ENCODE data around the gene ARHGEF6. TPM values are rescaled to one million over a fixed set of nuclear protein-coding genes. Genes with fewer than 3 reads are reported as not detected.

Gene ARHGEF6
- total and polyA plus RNA-seq, 2 experiments from 2014 or later = 4.3 to 7.7 TPM

GRCh38 chrX:136684120-136684519 lies 96.6 kb downstream of the ARHGEF6 start:
- H3K4me3 ChIP-seq = no peak overlapping the region
- H3K9me3 ChIP-seq (ENCODE audit: low read depth) = no peaks in the 10 kb centered on the region
- H3K9me2 ChIP-seq (ENCODE audit: insufficient read depth) = no peaks in the 10 kb centered on the region
- no peak overlapping the region for H2AFZ ChIP-seq
- H3F3A ChIP-seq (ENCODE audit: insufficient read depth) = no peaks in the 10 kb centered on the region
- no peak for DNase-seq
- H3K79me2 ChIP-seq (ENCODE audit: insufficient read depth) = no peaks in the 10 kb centered on the region
- TF ChIP-seq EZH2 (IDR thresholded peaks at IDR 0.05; ENCODE audit: insufficient read depth, poor library complexity, severe bottlenecking) (no peak), EZH2phosphoT487 (IDR thresholded peaks at IDR 0.05; ENCODE audit: insufficient read depth, low read depth) (no peak)
- no peak overlapping the region for H3K27ac ChIP-seq
- H3K36me3 ChIP-seq (ENCODE audit: low read depth) = no peaks in the 10 kb centered on the region
- H3K4me2 ChIP-seq (ENCODE audit: unreplicated experiment) = no peak overlapping the region
- H3K9ac ChIP-seq = no peak overlapping the region
- H4K20me1 ChIP-seq (ENCODE audit: insufficient read depth) = no peaks in the 10 kb centered on the region
- WGBS, 2 experiments (ENCODE audit: low coverage in 1 of 2, low lambda C conversion rate in 2 of 2, missing lambda C conversion rate in 2 of 2) = 92 to 98% methylated on average over 4 to 5 of the region's 5 CpGs
- no peaks in the 10 kb centered on the region for H3K27me3 ChIP-seq (replicated peaks; ENCODE audit: insufficient read depth)
- in situ Hi-C loops (cut with MboI) = no loop called here
- H3K4me1 ChIP-seq (ENCODE audit: insufficient read depth) = no peaks in the 10 kb centered on the region

DNA sequence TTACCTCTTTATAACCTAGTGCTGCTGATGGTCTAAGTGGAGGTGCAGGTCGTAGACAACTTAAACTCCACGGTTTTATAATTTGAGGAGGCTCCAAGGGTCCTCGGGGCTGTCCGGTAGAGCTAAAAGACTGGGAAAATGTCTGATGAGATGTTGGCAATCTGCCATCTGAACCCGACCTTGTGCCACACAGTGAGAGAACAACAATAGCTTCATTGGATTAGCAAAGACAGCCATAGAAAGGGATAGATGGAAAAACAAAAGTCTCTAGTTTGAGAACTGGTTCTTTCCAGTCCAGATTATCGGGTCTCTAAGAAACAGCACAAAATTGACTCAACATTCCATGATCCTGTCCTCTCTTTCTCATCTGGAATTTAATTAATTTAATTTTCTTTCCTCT lies 101.2 kb downstream of the ARHGEF6 start:
- in situ Hi-C loops (cut with MboI) = no loop called here
- DNase-seq = no peak
- 84 to 98% methylated on average over 3 to 6 of the region's 6 CpGs for WGBS, 2 experiments (ENCODE audit: low coverage in 1 of 2, low lambda C conversion rate in 2 of 2, missing lambda C conversion rate in 2 of 2)
- Histone ChIP-seq H3K9me2 (ENCODE audit: insufficient read depth) (no peaks in the 10 kb centered on the region), H3K9me3 (ENCODE audit: low read depth) (no peaks in the 10 kb centered on the region), H3K36me3 (ENCODE audit: low read depth) (no peaks in the 10 kb centered on the region), H3K4me3 (no peak overlapping the region), H3K4me2 (ENCODE audit: unreplicated experiment) (no peak overlapping the region), H3K79me2 (ENCODE audit: insufficient read depth) (no peaks in the 10 kb centered on the region), H2AFZ (no peak overlapping the region), H3K4me1 (ENCODE audit: insufficient read depth) (no peaks in the 10 kb centered on the region), H3K9ac (no peak overlapping the region), H3K27ac (no peak overlapping the region), H3K27me3 (replicated peaks; ENCODE audit: insufficient read depth) (no peaks in the 10 kb centered on the region), H4K20me1 (ENCODE audit: insufficient read depth) (no peaks in the 10 kb centered on the region), H3F3A (ENCODE audit: insufficient read depth) (no peaks in the 10 kb centered on the region)
- no peak for TF ChIP-seq EZH2phosphoT487 (IDR thresholded peaks at IDR 0.05; ENCODE audit: insufficient read depth, low read depth)
- TF ChIP-seq EZH2 (IDR thresholded peaks at IDR 0.05; ENCODE audit: insufficient read depth, poor library complexity, severe bottlenecking) = no peak

- in situ Hi-C loops (cut with MboI) = no loop called here
- DNase-seq = no peak
- Histone ChIP-seq H3K9me2 (ENCODE audit: insufficient read depth) (no peaks in the 10 kb centered on the region), H3K79me2 (ENCODE audit: insufficient read depth) (no peaks in the 10 kb centered on the region), H3K9me3 (ENCODE audit: low read depth) (no peaks in the 10 kb centered on the region), H3K36me3 (ENCODE audit: low read depth) (no peaks in the 10 kb centered on the region), H3K4me1 (ENCODE audit: insufficient read depth) (no peaks in the 10 kb centered on the region), H4K20me1 (ENCODE audit: insufficient read depth) (no peaks in the 10 kb centered on the region), H3F3A (ENCODE audit: insufficient read depth) (no peaks in the 10 kb centered on the region), H3K4me2 (ENCODE audit: unreplicated experiment) (no peak overlapping the region), H3K4me3 (no peak overlapping the region), H3K27ac (no peak overlapping the region), H2AFZ (no peak overlapping the region), H3K9ac (no peak overlapping the region), H3K27me3 (replicated peaks; ENCODE audit: insufficient read depth) (no peaks in the 10 kb centered on the region)
- WGBS, 2 experiments (ENCODE audit: low coverage in 1 of 2, low lambda C conversion rate in 2 of 2, missing lambda C conversion rate in 2 of 2) = 60 to 68% methylated on average over 5 of the region's 5 CpGs
- TF ChIP-seq EZH2phosphoT487 (IDR thresholded peaks at IDR 0.05; ENCODE audit: insufficient read depth, low read depth) = no peak
- TF ChIP-seq EZH2 (IDR thresholded peaks at IDR 0.05; ENCODE audit: insufficient read depth, poor library complexity, severe bottlenecking) = no peak
Measured at GRCh38 chrX:136674270-136674985, 106.3 kb downstream of the ARHGEF6 start.

DNA sequence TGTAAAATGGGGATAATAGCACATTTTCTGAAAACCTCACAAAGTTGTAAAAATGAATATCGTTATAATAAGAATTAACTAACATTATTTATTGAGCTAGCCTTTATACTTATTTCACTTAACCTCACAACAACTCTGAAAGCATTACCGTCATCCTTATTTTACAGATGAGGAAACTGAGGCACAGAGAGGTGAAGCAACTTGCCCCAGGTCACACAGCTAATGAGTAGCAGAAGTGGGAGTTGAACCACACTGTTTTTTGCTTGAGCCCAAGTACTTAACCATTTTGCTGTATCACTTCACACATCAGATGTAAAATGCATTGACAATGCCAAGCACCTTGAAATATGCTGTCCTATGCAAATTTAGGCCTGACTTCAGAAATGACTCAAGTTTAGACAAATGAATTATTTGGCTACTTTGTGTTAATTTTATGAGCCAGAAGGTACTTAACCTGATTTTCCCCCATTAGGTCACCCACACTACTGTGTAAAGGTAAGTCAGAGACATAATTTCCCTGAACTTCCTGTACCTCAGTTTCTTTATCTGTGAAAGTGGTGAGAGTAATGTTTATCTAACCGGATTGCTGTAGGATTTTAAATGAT lies 109.6 kb downstream of the ARHGEF6 start:
- Histone ChIP-seq H3K27me3 (replicated peaks; ENCODE audit: insufficient read depth) (no peaks in the 10 kb centered on the region), H2AFZ (no peak overlapping the region), H3K4me1 (ENCODE audit: insufficient read depth) (no peaks in the 10 kb centered on the region), H3K4me3 (no peak overlapping the region), H3K9ac (no peak overlapping the region), H3K4me2 (ENCODE audit: unreplicated experiment) (no peak overlapping the region), H3K36me3 (ENCODE audit: low read depth) (no peaks in the 10 kb centered on the region), H3K79me2 (ENCODE audit: insufficient read depth) (no peaks in the 10 kb centered on the region), H3K9me3 (ENCODE audit: low read depth) (no peaks in the 10 kb centered on the region), H3K27ac (no peak overlapping the region), H3F3A (ENCODE audit: insufficient read depth) (no peaks in the 10 kb centered on the region), H4K20me1 (ENCODE audit: insufficient read depth) (no peaks in the 10 kb centered on the region), H3K9me2 (ENCODE audit: insufficient read depth) (no peaks in the 10 kb centered on the region)
- DNase-seq = no peak
- no peak for TF ChIP-seq EZH2 (IDR thresholded peaks at IDR 0.05; ENCODE audit: insufficient read depth, poor library complexity, severe bottlenecking)
- WGBS, 2 experiments (ENCODE audit: low coverage in 1 of 2, low lambda C conversion rate in 2 of 2, missing lambda C conversion rate in 2 of 2) = 97 to 100% methylated on average over 3 of the region's 3 CpGs
- in situ Hi-C loops (cut with MboI) = no loop called here
